ENCODE data around the gene FARSB.
A peak's percentile ranks its signal among the peaks of the same experiment; 100 is the strongest.
"Not testable (repeated sequence)": the region's sequence is repeated elsewhere in the genome, so short reads cannot be mapped to it uniquely, and the experiment has no call there.

Gene FARSB

DNA sequence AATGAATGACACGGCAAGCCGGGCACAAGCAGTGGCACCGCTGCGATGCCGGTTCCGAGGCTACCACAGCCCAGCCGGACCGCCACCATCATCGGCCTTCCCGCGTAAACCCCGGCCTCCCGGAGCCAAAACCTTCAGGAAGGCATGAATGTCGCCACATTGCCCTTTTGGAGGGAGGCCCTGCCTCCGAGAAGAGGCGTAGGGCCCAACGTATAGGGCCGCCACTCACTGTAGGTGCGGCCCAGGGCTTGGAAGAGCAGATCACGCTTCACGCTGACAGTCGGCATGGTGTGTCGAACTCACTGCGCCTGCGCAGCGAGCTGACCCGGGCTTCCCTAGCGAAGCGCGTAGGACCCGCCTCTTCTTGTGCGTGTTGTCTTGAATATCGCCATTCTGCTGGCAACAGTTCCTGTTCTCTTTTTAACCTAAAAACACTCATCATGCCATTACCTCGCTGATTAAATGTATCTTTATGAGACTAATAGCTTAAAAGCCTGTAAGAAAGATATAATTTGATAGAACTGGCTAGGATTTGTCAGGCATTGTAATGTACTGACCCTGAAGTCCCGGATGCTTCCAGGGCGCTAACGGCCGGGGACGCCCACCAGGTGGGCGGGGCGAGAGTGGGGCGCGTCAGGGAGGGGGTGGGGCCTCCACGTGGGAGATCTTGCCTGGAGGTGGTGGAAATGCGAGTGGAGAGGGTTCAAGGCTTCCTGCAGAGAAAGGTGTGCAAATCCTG is at the start of gene FARSB:
Gene FARSB, minus strand, starts transcription at position 306 of the 739 bp plus-strand sequence. Its CDS starts 19 bp downstream, at position 287.
- no peak for TF ChIP-seq CTCF (IDR thresholded peaks at IDR 0.05; ENCODE audit: insufficient read depth, low read depth, low read length, missing control alignments)
- peak; percentile 97 for DNase-seq (ENCODE audit: low read depth)
- peak within 1 kb of the TSS; percentile 69 for H3K4me3 ChIP-seq (ENCODE audit: low read depth, low read length)

GRCh38 chr2:222703886-222704285 is 48.0 kb upstream of the FARSB start:
- H3K4me3 ChIP-seq (ENCODE audit: low read depth, low read length), result no peak overlapping the region
- no peak for TF ChIP-seq CTCF (IDR thresholded peaks at IDR 0.05; ENCODE audit: insufficient read depth, low read depth, low read length, missing control alignments)
- DNase-seq (ENCODE audit: low read depth), result no peak

DNA sequence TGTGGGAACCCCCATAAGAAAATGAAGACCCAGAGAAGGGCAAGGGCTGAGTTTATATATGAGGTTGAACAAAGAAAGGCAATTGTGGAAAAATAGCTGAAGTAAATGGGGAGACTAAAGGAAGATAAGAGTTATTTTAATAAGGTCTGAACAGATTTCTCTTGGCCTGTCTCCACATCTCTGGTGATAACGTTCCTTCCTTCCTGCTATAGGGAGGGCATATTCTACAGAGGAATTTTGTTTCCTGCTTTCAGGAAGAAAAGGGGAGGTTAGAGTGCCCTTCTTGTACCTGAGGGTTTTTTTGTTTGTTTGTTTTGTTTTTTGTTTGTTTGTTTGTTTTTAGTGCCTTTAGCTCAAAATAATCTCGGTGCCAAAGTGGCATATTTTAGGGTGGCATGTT is 47.2 kb upstream of the FARSB start:
- no peak overlapping the region for H3K4me3 ChIP-seq (ENCODE audit: low read depth, low read length)
- DNase-seq (ENCODE audit: low read depth), result no peak
- no peak for TF ChIP-seq CTCF (IDR thresholded peaks at IDR 0.05; ENCODE audit: insufficient read depth, low read depth, low read length, missing control alignments)

- no peak for TF ChIP-seq CTCF (IDR thresholded peaks at IDR 0.05; ENCODE audit: insufficient read depth, low read depth, low read length, missing control alignments)
- H3K4me3 ChIP-seq (ENCODE audit: low read depth, low read length), result no peak overlapping the region
- DNase-seq (ENCODE audit: low read depth), result no peak
These were observed 45.8 kb upstream of the FARSB start for GRCh38 chr2:222701721-222702131.

- H3K4me3 ChIP-seq (ENCODE audit: low read depth, low read length), result no peak overlapping the region
- DNase-seq (ENCODE audit: low read depth), result no peak
- TF ChIP-seq CTCF (IDR thresholded peaks at IDR 0.05; ENCODE audit: insufficient read depth, low read depth, low read length, missing control alignments), result no peak
These were observed 45.3 kb upstream of the FARSB start for GRCh38 chr2:222701233-222701632.

- TF ChIP-seq CTCF (IDR thresholded peaks at IDR 0.05; ENCODE audit: insufficient read depth, low read depth, low read length, missing control alignments), result no peak
- H3K4me3 ChIP-seq (ENCODE audit: low read depth, low read length), result no peak overlapping the region
- no peak for DNase-seq (ENCODE audit: low read depth)
These were observed 42.4 kb upstream of the FARSB start for GRCh38 chr2:222698276-222698675.

DNA sequence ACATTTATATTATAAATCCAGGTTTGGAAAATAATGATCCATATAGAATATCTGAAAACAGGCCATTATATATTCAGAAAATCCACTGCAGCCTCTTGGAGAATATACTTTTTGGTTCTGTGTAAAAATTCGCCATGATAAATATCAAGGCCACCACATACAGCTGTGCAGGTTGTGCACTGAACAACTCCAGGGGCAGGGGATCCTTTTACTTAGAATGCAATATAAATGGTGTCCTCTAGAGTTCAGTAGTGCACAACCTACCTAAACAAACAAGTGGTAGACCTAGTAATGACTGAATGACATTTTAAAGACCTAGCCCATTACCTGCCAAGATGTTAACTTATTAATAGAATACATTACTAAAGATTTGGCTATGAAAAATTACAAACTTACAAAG is 37.9 kb upstream of the FARSB start:
- H3K4me3 ChIP-seq (ENCODE audit: low read depth, low read length), result no peak overlapping the region
- DNase-seq (ENCODE audit: low read depth), result peak; percentile 43

DNA sequence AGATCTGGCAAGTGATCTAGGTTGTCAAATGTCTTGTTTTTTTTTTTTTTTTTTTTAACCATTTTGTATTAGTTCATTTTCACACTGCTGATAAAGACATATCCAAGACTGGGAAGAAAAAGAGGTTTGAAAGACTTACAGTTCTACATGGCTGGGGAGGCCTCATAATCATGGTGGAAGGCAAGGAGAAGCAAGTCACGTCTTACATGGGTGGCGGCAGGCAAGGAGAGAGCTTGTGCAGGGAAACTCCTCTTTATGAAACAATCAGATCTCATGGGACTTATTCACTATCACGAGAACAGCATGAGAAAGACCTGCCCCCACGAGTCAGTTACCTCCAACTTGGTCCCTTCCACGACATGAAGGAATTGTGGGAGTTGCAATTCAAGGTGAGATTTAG is 37.5 kb upstream of the FARSB start:
- DNase-seq (ENCODE audit: low read depth); H3K4me3 ChIP-seq (ENCODE audit: low read depth, low read length): not testable (repeated sequence)

More for the DNA sequence above, 37.9 kb upstream of the FARSB start:
- TF ChIP-seq CTCF (IDR thresholded peaks at IDR 0.05; ENCODE audit: insufficient read depth, low read depth, low read length, missing control alignments), result peak; percentile 21

All from GM12865 (cell line).